ENCODE results near the gene NAPEPLD. TPM values are rescaled to one million over a fixed set of nuclear protein-coding genes. Genes with fewer than 3 reads are reported as not detected.

Gene NAPEPLD
- total RNA-seq, 1 experiment from 2014 or later, result 19.2 TPM

DNA sequence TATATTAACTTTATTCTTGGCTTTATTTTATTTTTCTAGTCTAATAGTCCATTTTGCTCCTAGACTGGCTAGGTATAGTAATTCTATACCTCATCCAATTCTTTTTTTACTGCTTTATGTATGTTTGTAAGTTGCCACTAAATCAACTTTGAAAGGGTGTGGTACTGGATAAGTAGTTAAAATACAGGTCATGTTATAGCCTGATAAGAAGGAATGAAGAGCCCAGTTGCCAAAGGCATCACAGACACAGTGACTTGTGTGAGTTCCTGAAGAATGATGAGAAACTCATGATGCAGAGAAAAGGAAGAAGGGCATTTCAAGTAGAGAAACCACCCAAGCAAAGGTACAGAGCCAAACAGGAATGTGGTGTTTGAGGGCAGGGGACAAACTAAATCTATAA, 27.3 kb downstream of the NAPEPLD start:
- intact Hi-C loops (cut with micrococcal nuclease; ENCODE audit: unreplicated experiment) (no loop called here), in situ Hi-C loops (cut with HindIII; ENCODE audit: low pct_unique_long_range_greater_than_20kb, low sequenced_read_pairs) (no loop called here)
- H3K4me1 ChIP-seq (ENCODE audit: control insufficient read depth, insufficient read depth, low read length), result no peaks in the 10 kb centered on the region
- no peaks in the 10 kb centered on the region for H3K27me3 ChIP-seq (ENCODE audit: control insufficient read depth, insufficient read depth, low read length)
- H3K27ac ChIP-seq (ENCODE audit: low read length), result no peak overlapping the region
- H3K4me3 ChIP-seq (ENCODE audit: low read depth in 2 of 2, low read length in 2 of 2), result no peak overlapping the region
- peaks cover 6% of the 10 kb centered on the region; the same call in 1 of the 2 replicates for H3K36me3 ChIP-seq (ENCODE audit: control insufficient read depth, insufficient read depth, low read length)
- DNase-seq (ENCODE audit: low read depth, low spot score) (no peak), ATAC-seq (no peak)
- no peak for TF ChIP-seq POLR2AphosphoS5 (IDR thresholded peaks at IDR 0.05; ENCODE audit: low read depth, low read length)
- TF ChIP-seq, protein P1, sequence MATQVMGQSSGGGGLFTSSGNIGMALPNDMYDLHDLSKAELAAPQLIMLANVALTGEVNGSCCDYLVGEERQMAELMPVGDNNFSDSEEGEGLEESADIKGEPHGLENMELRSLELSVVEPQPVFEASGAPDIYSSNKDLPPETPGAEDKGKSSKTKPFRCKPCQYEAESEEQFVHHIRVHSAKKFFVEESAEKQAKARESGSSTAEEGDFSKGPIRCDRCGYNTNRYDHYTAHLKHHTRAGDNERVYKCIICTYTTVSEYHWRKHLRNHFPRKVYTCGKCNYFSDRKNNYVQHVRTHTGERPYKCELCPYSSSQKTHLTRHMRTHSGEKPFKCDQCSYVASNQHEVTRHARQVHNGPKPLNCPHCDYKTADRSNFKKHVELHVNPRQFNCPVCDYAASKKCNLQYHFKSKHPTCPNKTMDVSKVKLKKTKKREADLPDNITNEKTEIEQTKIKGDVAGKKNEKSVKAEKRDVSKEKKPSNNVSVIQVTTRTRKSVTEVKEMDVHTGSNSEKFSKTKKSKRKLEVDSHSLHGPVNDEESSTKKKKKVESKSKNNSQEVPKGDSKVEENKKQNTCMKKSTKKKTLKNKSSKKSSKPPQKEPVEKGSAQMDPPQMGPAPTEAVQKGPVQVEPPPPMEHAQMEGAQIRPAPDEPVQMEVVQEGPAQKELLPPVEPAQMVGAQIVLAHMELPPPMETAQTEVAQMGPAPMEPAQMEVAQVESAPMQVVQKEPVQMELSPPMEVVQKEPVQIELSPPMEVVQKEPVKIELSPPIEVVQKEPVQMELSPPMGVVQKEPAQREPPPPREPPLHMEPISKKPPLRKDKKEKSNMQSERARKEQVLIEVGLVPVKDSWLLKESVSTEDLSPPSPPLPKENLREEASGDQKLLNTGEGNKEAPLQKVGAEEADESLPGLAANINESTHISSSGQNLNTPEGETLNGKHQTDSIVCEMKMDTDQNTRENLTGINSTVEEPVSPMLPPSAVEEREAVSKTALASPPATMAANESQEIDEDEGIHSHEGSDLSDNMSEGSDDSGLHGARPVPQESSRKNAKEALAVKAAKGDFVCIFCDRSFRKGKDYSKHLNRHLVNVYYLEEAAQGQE (IDR thresholded peaks at IDR 0.05; ENCODE audit: insufficient read depth in 1 of 2, low read depth in 2 of 2, low read length in 1 of 2), result no peak
- no peak for TF ChIP-seq SIN3A (IDR thresholded peaks at IDR 0.05; ENCODE audit: borderline replicate concordance, insufficient read depth, low read depth, low read length)
- TF ChIP-seq TCF7L2 (IDR thresholded peaks at IDR 0.05; ENCODE audit: low read depth, low read length), result no peak
- TF ChIP-seq, protein P2, sequence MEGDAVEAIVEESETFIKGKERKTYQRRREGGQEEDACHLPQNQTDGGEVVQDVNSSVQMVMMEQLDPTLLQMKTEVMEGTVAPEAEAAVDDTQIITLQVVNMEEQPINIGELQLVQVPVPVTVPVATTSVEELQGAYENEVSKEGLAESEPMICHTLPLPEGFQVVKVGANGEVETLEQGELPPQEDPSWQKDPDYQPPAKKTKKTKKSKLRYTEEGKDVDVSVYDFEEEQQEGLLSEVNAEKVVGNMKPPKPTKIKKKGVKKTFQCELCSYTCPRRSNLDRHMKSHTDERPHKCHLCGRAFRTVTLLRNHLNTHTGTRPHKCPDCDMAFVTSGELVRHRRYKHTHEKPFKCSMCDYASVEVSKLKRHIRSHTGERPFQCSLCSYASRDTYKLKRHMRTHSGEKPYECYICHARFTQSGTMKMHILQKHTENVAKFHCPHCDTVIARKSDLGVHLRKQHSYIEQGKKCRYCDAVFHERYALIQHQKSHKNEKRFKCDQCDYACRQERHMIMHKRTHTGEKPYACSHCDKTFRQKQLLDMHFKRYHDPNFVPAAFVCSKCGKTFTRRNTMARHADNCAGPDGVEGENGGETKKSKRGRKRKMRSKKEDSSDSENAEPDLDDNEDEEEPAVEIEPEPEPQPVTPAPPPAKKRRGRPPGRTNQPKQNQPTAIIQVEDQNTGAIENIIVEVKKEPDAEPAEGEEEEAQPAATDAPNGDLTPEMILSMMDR (IDR thresholded peaks at IDR 0.05), result no peak
- no TSS peak for BruUV-seq (replicated peaks)
- POLR2A ChIA-PET, result no interaction called here
- CTCF ChIA-PET, result no interaction called here
- no peaks in the 10 kb centered on the region for H3K9me3 ChIP-seq (ENCODE audit: control insufficient read depth, insufficient read depth, low read depth, low read length)

GRCh38 chr7:103120362-103120761, 28.5 kb downstream of the NAPEPLD start:
- no peak for DNase-seq (ENCODE audit: low read depth, low spot score)
- BruUV-seq (replicated peaks), result no TSS peak
- intact Hi-C loops (cut with micrococcal nuclease; ENCODE audit: unreplicated experiment) (no loop called here), in situ Hi-C loops (cut with HindIII; ENCODE audit: low pct_unique_long_range_greater_than_20kb, low sequenced_read_pairs) (no loop called here)
- TF ChIP-seq, protein P1 (IDR thresholded peaks at IDR 0.05; ENCODE audit: insufficient read depth in 1 of 2, low read depth in 2 of 2, low read length in 1 of 2), result no peak
- TF ChIP-seq TCF7L2 (IDR thresholded peaks at IDR 0.05; ENCODE audit: low read depth, low read length) (no peak), SIN3A (IDR thresholded peaks at IDR 0.05; ENCODE audit: borderline replicate concordance, insufficient read depth, low read depth, low read length) (no peak), POLR2AphosphoS5 (IDR thresholded peaks at IDR 0.05; ENCODE audit: low read depth, low read length) (no peak)
- TF ChIP-seq, protein P2 (IDR thresholded peaks at IDR 0.05), result no peak
- ChIA-PET CTCF (interaction anchor here (0.6 kb wide), 1 partner anchor 30 kb away, joined by 9 read pairs; no protein-coding TSS in a partner anchor), POLR2A (interaction anchor here (0.6 kb wide), 1 partner anchor 14 kb away, joined by 6 read pairs; no protein-coding TSS in a partner anchor)
- Histone ChIP-seq H3K27ac (ENCODE audit: low read length) (no peak overlapping the region), H3K4me1 (ENCODE audit: control insufficient read depth, insufficient read depth, low read length) (no peaks in the 10 kb centered on the region), H3K4me3 (ENCODE audit: low read depth in 2 of 2, low read length in 2 of 2) (no peak overlapping the region), H3K9me3 (ENCODE audit: control insufficient read depth, insufficient read depth, low read depth, low read length) (no peaks in the 10 kb centered on the region), H3K36me3 (ENCODE audit: control insufficient read depth, insufficient read depth, low read length) (peaks cover 6% of the 10 kb centered on the region; the same call in 1 of the 2 replicates), H3K27me3 (ENCODE audit: control insufficient read depth, insufficient read depth, low read length) (no peaks in the 10 kb centered on the region)
- ATAC-seq, result no peak
